GM18517 (cell line): Measurements from ENCODE around the gene SWAP70.
A peak's percentile ranks its signal among the peaks of the same experiment; 100 is the strongest.
"Not testable (repeated sequence)": the region's sequence is repeated elsewhere in the genome, so short reads cannot be mapped to it uniquely, and the experiment has no call there.

Experiments used
- ATAC-seq: cut with Tn5 transposase; IDR thresholded peaks from one replicate; pipeline ENCODE4 v1.9.1; 2021; ENCODE audit warnings: mild to moderate bottlenecking, moderate library complexity; ENCODE audit not compliant: unreplicated experiment

The SWAP70 gene

DNA sequence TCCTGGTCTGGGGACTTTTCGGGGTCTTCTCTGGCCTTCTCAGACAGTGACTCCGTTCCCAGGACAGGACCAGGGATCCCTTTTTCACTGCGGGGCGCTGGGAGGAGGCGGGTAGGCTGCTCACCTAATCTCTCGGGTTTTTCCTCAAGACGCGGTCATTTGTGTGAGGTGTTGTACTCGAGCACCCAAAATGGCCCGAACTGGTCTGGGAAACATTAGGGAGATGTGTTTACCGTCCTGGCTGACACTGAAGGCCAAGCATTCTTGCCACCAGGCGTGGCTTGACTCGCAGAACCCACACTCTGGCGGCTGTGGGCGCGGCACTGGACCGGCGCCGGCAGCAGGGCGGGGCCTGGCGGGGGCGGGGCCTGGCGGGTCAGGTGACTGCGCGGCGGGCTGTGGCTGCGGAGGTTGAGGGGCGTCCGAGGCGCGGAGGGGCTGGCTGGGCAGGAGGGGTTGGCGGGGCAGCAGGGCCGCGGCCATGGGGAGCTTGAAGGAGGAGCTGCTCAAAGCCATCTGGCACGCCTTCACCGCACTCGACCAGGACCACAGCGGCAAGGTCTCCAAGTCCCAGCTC is at the start of gene SWAP70:
Gene SWAP70, plus strand, starts transcription at position 379 of the 577 bp plus-strand sequence. Its CDS starts 103 bp downstream, at position 482.
- ATAC-seq: peak; percentile 68

DNA sequence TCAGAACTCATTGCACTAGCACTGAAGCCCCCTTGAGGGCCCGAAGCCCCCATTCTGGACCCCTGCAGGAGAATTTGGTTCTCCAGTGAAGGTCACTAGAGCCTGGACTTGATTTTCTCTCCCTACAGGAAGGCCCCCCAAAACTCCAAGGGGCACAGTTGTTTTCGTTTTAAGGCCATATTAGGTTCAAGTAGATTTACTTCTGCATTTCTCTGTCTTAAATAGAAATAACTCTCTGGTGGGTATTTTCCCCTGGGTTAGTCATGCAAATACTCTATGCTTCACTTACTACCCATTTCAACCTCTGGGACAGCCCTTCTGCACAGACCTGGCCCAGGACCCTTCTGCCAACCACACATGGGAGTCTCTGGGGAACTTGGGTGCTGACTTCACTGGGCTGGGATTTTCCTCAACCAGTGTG is 48.8 kb upstream of the SWAP70 start:
- ATAC-seq: peak; percentile 60

DNA sequence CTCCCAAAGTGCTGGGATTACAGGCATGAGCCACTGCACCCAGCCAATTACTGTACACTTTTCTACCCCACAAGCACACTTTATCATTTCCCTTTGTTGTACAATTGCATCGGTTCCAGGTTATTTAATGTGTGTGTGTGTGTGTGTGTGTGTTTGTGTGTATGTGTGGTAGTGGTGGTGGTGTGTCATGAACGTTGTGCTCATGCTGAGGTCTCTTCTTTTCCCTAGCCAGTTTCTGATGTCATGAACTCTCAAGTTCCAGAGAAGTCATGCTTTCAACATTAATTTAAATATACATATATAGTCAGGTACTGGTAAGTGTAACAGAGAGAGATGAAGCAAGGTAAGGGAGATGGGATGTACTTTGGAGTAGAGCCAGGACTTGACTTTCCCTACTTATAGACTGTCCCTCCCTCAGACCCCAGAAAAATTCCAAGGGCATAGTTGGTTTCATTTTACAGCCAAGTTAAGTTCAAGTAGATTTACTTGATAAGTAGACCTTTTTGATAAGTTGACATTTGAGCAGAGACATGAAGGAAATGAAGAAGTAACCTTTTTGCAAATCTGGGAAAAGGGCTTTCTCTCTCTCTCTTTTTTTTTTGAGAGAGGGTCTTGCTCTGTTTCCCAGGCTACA is 47.7 kb upstream of the SWAP70 start:
- no peak for ATAC-seq

DNA sequence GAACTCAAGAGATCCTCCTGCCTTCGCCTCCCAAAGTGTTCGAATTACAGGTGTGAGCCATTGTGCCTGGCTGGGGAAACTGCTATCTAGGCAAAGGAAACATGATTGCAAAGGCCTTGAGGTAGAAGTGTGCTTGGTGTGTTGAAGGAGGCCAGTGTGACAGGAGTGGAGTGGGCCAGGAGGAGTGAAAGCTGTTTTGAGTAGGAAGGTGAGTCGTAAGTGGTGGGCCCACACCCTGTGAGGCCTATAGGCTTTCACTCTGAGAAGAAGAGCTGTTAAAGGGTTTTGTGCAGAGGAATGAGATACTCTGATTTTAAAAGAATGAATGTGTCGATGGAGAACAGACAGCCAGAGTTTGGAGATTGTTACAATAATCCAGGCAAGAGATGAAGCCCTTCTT is 47.0 kb upstream of the SWAP70 start:
- no peak for ATAC-seq

DNA sequence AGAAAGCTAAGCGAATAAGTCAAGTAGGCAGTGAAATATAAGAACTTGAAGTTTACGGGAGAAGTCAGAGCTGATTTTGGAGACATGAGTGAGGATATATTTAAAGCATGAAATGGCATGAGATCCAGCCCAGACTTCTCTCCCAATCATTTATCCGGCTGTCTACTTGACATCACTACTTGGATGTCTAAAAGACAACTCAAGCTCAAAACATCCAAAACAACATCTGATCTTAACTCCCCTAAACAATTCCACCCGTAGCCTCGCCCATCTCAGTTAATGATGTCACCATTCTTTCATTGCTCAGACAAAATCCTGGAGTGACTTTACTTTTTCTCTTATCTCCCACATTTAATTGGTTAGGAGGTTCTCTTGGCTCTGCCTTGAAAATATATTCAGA is 45.9 kb upstream of the SWAP70 start:
- ATAC-seq: no peak

DNA sequence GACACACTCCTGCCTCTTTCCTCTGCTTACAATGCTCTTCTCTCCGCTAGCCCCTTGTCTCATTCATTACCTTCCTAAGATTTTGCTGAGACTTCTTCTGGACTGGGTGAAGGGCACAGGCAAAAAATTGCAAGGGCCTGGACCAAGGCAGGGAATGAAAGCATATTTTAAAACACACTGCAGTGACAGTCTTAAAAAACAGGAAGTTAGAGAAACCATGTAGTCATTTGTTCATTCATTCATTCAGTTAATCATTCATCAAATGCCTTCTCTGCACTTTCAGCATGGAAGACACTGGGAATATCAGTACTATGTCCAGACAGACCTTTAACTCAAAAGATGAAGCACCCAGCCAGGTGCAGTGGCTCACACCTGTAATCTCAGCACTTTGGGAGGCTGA is 44.9 kb upstream of the SWAP70 start:
- ATAC-seq: no peak

DNA sequence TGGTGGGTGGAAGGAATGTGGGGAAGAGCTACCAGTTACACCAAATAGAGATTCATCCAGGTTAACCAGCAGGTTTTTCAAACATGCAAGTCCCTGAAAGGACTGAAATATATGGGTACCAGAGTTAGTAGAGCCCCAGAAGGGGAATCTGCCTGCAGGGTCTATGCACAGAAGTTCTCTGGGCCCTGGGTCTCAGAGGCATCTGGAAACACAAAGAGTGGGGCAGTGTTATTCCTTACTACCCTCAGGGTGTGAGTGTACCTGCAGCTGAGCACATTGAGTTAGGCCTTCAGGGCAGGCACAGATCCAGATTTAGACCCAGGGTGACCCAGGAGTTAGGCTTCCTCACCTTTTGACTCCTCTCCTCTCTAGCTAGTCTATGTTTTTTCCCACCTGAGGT is 43.9 kb upstream of the SWAP70 start:
- no peak for ATAC-seq

DNA sequence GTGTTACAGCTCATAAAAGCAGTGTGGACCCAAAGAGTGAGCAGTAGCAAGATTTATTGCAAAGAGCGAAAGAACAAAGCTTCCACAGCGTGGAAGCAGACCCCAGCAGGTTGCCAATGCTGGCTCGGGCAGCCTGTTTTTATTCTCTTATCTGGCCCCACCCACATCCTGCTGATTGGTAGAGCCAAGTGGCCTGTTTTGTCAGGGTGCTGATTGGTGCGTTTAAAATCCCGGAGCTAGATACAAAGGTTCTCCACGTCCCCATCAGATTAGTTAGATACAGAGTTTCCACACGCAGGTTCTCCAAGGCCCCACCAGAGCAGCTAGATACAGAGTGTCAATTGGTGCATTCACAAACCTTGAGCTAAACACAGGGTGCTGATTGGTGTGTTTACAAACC is 41.5 kb upstream of the SWAP70 start:
- not testable (repeated sequence) for ATAC-seq

DNA sequence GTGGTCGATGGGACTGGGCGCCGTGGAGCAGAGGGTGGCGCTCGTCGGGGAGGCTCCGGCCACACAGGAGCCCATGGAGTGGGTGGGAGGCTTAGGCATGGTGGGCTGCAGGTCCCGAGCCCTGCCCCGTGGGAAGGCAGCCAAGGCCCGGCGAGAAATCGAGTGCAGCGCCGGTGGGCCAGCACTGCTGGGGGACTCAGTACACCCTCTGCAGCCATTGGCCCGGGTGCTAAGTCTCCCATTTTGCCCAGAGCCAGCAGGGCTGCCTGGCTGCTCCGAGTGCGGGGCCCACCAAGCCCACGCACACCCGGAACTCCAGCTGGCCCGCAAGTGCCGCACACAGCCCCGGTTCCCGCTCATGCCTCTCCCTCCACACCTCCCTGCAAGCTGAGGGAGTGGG is 40.8 kb upstream of the SWAP70 start:
- not testable (repeated sequence) for ATAC-seq

DNA sequence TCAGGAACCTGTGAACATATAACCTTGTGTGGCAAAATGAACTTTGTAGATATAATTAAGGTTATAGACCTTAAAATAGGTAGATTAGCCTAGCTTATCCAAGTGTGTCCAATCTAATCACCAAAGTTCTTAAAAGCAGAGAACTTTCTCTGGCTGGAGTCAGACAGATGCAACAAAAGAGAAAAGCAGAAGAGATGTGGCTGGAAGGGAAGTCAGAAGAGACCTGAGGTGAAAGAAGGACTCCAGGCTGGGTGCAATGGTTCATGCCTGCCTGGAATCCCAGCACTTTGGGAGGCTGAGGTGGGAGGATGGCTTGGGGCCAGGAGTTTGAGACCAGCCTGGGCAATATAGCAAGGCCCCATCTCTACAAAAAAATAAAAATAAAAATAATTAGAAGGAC is 39.4 kb upstream of the SWAP70 start:
- no peak for ATAC-seq

DNA sequence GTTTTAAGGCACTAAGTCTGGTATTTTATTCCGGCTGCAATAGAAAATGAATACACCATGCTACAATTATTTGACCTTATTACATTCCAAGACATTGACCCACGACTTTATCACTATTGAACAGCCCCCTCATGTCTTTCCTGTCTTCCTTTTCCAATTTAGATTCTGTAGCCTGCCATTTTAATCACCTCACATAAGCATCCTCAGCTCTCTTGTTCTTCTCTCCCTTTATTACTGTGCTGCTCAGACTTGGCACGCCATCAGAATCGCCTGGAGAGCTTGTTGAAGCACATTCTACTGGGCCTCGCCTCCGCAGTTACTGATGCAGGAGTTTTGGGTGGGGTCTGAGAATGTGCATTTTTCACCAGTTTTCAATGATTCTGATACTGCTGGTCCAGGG is 38.7 kb upstream of the SWAP70 start:
- ATAC-seq: no peak

DNA sequence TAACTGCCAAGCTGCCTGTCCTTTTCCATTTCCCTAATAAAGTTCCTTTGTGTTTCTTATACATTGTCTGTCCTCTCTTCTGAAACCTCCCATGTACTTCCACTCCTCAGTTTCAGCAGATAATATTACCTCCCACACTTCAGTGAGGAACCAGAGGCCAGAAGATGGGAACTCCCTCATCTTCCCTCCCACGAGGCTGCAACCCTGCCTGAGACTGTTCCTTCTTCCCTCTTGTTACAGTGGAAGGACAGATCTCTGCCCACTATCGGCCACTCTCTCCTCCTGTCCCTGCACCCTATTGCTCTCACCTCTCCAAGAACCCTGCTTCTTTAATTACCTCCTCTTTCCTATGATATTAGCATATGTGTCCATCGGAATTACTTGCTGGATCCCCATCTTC is 38.1 kb upstream of the SWAP70 start:
- ATAC-seq: no peak

DNA sequence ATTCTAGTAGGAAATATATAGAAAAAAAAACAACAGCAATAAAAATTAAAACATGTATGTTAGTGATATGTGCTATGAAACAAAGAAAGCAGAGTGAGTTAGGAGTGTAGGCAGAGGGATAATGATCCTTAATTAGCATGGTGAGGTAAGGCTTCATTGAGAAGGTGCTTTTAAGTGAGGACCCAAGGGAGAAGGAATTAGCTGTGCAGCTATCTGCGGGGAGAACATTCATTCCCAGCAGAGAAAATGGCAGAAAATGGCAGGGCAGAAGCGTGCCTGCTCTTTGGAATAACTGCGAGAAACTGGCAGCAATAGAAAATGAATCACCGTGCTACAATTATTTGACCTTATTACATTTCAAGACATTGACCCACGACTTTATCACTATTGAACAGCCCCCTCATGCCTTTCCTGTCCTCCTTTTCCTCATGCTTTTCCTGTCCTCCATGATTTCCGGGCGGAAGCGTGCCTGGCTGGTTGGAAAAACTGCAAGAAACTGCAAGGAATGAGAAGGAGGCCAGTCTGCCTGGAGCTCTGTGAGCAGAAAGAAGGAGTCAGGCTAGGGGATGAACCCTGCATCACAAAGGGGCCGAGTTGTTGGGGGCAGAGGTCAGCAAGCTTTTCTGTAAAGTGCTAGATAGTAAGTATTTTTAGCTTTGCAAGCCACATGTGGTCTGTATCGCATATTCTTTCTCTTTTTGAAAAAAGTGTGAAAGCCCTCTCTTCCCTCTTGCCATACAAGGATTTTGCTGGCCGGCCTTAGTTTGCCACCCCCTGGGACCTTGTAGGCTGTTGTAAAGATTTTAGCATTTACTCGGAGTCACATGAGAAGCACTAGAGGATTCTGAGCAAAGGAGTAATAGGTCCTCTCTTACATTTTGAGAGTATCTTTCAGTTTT is 37.1 kb upstream of the SWAP70 start:
- peak; percentile 45 for ATAC-seq

DNA sequence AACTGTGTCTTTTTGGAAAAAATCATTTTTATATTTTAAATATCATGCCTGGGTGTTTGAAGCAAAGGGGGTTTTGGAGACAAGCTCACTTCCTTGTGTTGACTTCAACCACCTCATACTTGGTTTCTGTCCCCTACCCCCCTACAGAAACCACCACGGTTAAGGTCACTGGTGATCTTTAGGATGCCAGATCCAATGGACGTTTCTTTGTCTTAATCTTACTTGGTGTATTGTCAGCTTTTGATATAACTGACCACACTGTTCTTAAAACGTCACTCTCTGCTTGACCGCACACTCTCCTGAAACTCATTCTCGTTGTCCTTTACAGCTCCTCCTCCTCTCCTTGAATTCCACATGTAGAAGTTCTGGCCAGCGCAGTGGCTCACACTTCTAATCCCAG is 34.8 kb upstream of the SWAP70 start:
- ATAC-seq: peak; percentile 61

DNA sequence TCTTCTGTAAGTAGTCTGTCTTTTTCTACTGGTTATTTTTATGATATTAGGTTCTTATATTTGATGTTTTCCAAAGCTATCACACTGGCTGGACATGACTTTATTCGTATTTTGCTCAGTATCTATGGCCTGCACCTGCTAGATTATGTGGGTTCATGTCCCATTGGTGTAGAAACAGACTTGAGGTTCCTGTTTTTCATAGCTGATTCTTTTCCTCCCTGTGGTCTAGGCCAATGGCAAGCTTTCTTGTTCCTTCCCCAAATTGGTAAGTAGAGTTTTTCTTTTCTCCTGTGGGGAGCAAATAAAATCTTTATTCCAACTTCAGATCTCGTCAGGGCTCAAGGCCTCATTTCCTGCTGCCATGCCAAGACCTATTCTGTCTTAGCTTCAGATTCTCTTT is 30.2 kb upstream of the SWAP70 start:
- ATAC-seq: no peak

DNA sequence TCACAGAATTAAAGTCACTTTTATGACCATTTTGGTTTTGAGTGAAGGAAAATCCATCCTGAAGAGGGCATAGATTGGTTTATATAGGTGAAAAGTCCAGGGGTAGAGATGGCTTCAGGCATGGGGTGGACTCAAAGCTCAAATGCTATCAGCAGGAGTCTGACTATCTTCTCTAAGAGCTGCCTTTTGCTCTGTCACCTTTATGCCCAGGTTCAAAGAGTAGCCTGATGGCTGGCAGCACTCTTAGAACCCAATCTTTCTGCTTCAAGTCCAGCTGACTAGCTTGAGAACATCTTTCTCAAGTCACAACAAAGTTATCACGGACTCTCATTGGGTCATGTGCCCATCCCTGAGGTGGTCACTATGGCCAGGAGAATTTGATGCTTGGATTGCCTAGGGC is 27.2 kb upstream of the SWAP70 start:
- no peak for ATAC-seq

DNA sequence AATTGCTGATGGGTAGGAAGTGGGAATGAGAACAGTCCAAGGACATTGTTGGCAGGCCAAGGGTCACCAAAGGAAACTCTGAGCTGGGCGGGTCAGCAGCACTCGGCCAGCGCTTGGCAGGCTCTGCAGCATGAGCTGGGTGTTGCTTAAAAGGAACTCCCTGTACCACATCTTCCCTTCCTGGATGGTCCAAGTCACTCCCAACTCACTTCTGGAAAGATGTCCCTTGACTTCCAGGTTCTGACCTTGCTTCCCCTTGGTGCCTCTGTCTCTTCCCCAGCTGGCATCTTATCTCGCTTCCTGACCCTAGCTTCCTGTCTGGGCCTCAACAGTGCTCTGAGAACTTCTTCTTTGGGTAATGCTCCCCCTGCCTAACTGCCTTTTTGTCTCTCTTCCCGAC is 24.8 kb upstream of the SWAP70 start:
- ATAC-seq: no peak

DNA sequence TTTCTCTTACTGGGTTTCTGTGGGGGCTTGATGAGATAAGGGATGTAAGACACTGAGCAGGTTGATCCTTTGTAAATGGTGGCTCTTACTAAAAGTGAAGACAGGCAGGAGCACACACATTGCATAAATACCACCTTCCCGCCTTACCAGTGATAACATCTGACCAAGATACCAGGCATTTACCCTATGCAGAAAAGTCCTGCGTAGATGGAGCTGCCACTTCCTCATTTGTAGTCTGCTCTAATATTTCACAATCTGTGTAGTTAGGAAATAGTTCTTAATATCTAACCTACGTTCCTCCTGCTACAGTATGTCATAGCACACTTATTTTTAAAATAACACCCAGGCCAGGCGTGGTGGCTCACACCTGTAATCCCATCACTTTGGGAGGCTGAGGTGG is 23.9 kb upstream of the SWAP70 start:
- ATAC-seq: no peak

DNA sequence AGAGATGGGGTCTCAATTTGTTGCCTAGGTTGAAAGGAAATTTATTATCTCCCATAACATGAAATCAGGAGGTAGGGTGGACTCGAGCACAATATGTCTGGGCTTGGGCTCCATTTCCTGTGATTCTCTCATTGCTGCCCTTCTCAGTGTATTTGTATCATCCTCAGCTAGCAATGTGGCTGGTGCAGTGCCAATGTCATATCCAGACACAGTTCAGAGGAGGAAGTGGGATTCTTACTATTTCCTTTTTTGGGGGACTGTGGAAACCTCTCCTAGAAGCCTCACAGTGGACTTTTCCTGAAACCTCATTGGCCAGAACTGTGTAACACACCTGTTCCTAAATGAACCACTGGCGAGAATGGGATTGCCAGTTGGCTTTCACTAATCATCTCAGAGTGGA is 21.0 kb upstream of the SWAP70 start:
- ATAC-seq: no peak

DNA sequence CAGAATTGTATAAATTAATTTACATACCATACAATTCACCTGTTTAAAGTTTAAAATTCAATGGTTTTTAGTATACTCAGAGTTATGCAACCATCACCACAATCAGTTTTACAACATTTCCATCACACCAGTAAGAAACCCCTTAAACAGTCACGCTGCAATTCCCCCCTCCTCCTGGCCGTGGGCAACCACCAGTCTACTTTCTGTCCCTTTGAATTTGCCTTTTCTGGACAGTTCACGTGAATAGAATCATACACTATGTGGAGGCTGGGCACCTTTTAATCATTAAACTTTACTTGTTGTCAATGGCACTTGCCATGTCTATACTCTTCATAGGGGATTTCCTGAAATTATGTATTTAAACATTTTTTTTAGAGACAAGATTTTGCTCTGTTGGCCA is 20.1 kb upstream of the SWAP70 start:
- peak; percentile 92 for ATAC-seq

DNA sequence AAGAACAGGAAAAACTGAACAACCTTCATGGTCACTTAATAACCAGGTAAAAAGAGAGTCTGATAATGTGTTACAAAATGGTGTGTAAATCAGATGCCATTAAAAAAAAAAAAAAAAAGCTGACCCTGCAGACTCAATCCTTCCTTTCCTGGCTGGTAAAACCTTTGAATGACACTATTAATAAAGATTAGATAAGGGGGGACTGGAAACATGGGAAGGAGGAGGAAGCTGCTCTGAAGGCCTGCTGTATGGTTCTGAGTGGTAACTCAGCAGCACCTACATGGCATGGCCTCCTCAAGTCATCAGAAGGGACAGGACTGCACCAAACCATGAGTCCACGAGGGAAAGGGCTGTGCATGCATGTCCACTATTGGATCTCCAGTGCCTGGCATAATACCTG is 18.0 kb upstream of the SWAP70 start:
- ATAC-seq: no peak

DNA sequence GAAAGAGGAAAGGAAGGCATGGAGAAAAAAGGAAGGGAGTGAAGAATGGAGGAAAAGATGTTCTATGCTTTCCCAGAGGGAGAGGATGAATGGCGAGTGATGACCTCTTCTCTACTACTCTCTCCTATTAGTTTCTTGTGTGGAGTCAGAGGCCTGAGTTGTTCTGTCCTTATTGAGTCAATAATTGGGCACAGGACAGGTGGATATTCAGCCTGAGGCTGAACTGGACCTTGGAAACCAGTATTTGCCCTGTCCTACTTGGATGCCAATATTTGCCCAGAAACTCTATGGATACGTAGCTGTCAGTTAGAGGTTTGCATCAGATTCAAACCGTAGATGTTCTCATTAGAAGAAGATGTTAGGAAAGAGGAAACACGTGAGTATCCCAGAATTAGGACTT is 17.6 kb upstream of the SWAP70 start:
- ATAC-seq: no peak
